CD4-positive, CD25-positive, alpha-beta regulatory T cell (primary cell): Measurements from ENCODE around the gene OTOR. TPM values are rescaled to one million over a fixed set of nuclear protein-coding genes. Genes with fewer than 3 reads are reported as not detected.

ENCODE experiments used
- ATAC-seq, 2 donors: fragments of 150-1000 bp; cut with Tn5 transposase; one replicate each; pipeline ENCODE4 v1.10.0; 2021; ENCODE audit warnings: low read depth in 2 of 2, moderate number of reproducible peaks in 2 of 2, moderate library complexity in 1 of 2
- DNase-seq, 3 donors: peaks; one replicate each; pipeline versions ENCODE4 v3.0.0 to v3.0.0-alpha.2; 2012 to 2022; ENCODE audit warnings: mixed read lengths in 1 of 3
- H3K27ac ChIP-seq: one replicate; pipeline ENCODE4 v1.7.0; 2013; ENCODE audit warnings: mild to moderate bottlenecking, low read length; ENCODE audit not compliant: insufficient read depth, poor library complexity, severe bottlenecking
- H3K27me3 ChIP-seq: one replicate; pipeline ENCODE4 v1.7.0; 2013; ENCODE audit warnings: low read length; ENCODE audit not compliant: control insufficient read depth, insufficient read depth
- H3K36me3 ChIP-seq: one replicate; pipeline ENCODE4 v1.7.0; 2013; ENCODE audit warnings: mild to moderate bottlenecking, low read length, moderate library complexity; ENCODE audit not compliant: control insufficient read depth, insufficient read depth
- H3K4me1 ChIP-seq: 2 replicates; pipeline ENCODE4 v1.7.0; 2013; ENCODE audit warnings: mild to moderate bottlenecking, low read length; ENCODE audit not compliant: insufficient read depth, control insufficient read depth, poor library complexity, severe bottlenecking
- H3K4me3 ChIP-seq: one replicate; pipeline ENCODE4 v1.7.0; 2013; ENCODE audit warnings: low read depth, mild to moderate bottlenecking, low read length, moderate library complexity
- H3K9me3 ChIP-seq, 2 experiments: 1 replicate in 1 of 2; 2 replicates in 1 of 2; pipeline ENCODE4 v1.7.0; 2013; ENCODE audit warnings: low read length in 2 of 2, mild to moderate bottlenecking in 1 of 2, moderate library complexity in 1 of 2; ENCODE audit not compliant: control insufficient read depth in 2 of 2
- H3K27ac Mint-ChIP-seq, 3 donors: one replicate each; pipeline ENCODE4 v1.8.0; 2020 to 2022; ENCODE audit warnings: mild to moderate bottlenecking in 3 of 3, mixed read lengths in 3 of 3, moderate library complexity in 2 of 3
- H3K27me3 Mint-ChIP-seq: one replicate; pipeline ENCODE4 v1.8.0; 2022; ENCODE audit warnings: mild to moderate bottlenecking, mixed read lengths
- H3K36me3 Mint-ChIP-seq: one replicate; pipeline ENCODE4 v1.8.0; 2020; ENCODE audit warnings: mixed read lengths
- H3K4me1 Mint-ChIP-seq, 4 donors: one replicate each; pipeline ENCODE4 v1.8.0; 2020 to 2022; ENCODE audit warnings: mixed read lengths in 4 of 4, mild to moderate bottlenecking in 1 of 4
- H3K4me3 Mint-ChIP-seq, 4 donors: one replicate each; pipeline ENCODE4 v1.8.0; 2020 to 2022; ENCODE audit warnings: mild to moderate bottlenecking in 4 of 4, mixed read lengths in 4 of 4, moderate library complexity in 3 of 4
- H3K9me3 Mint-ChIP-seq, 7 donors: one replicate each; pipeline ENCODE4 v1.8.0; 2020 to 2022; ENCODE audit warnings: mixed read lengths in 7 of 7, mild to moderate bottlenecking in 3 of 7, moderate library complexity in 2 of 7
- polyA plus RNA-seq, 4 donors: library from polyadenylated mRNA; unstranded; fragments of 300-500 nt; fragmentation: Illumina TruSeq; gene quantifications; one replicate each; pipeline ENCODE4 v1.2.3, GENCODE V29; 2021
- total RNA-seq: library from RNA; stranded (reverse); gene quantifications from one replicate; pipeline ENCODE4 v1.2.3, GENCODE V29; 2022

OTOR gene
- total and polyA plus RNA-seq, 5 donors from 2014 or later, result not detected

GRCh38 chr20:16752082-16752481, 3.9 kb downstream of the OTOR start:
- H3K27me3 Mint-ChIP-seq, result peaks cover 28% of the 10 kb centered on the region
- Histone ChIP-seq H3K4me3 (no peak overlapping the region), H3K27me3 (peaks cover 7% of the 10 kb centered on the region), H3K9me3 (no peaks in the 10 kb centered on the region), H3K36me3 (no peaks in the 10 kb centered on the region), H3K27ac (no peak overlapping the region), H3K4me1 (no peaks in the 10 kb centered on the region)
- H3K4me1 Mint-ChIP-seq, result no peaks in the 10 kb centered on the region
- H3K4me3 Mint-ChIP-seq, result no peak overlapping the region
- DNase-seq (no peak), ATAC-seq (no peak)
- H3K36me3 Mint-ChIP-seq, result no peaks in the 10 kb centered on the region
- no peak overlapping the region for H3K27ac Mint-ChIP-seq
- no peaks in the 10 kb centered on the region for H3K9me3 Mint-ChIP-seq

- Histone ChIP-seq H3K9me3 (no peaks in the 10 kb centered on the region), H3K36me3 (no peaks in the 10 kb centered on the region), H3K4me3 (no peak overlapping the region), H3K27ac (no peak overlapping the region), H3K27me3 (peaks cover 7% of the 10 kb centered on the region), H3K4me1 (no peaks in the 10 kb centered on the region)
- ATAC-seq (no peak), DNase-seq (no peak)
- H3K9me3 Mint-ChIP-seq, result no peaks in the 10 kb centered on the region
- H3K4me3 Mint-ChIP-seq, result no peak overlapping the region
- H3K27me3 Mint-ChIP-seq, result peaks cover 28% of the 10 kb centered on the region
- no peaks in the 10 kb centered on the region for H3K4me1 Mint-ChIP-seq
- no peaks in the 10 kb centered on the region for H3K36me3 Mint-ChIP-seq
- no peak overlapping the region for H3K27ac Mint-ChIP-seq
Observed at GRCh38 chr20:16752901-16753300, 4.7 kb downstream of the OTOR start.

- no peaks in the 10 kb centered on the region for H3K36me3 Mint-ChIP-seq
- Histone ChIP-seq H3K4me3 (no peak overlapping the region), H3K9me3 (no peaks in the 10 kb centered on the region), H3K27ac (no peak overlapping the region), H3K36me3 (no peaks in the 10 kb centered on the region), H3K27me3 (no peaks in the 10 kb centered on the region), H3K4me1 (no peaks in the 10 kb centered on the region)
- no peaks in the 10 kb centered on the region for H3K9me3 Mint-ChIP-seq
- peaks cover 0 to 3% (median 0%) of the 10 kb centered on the region in 4 donors for H3K4me1 Mint-ChIP-seq
- no peak overlapping the region for H3K27ac Mint-ChIP-seq
- DNase-seq (no peak), ATAC-seq (no peak)
- no peak overlapping the region for H3K4me3 Mint-ChIP-seq
- H3K27me3 Mint-ChIP-seq, result peaks cover 14% of the 10 kb centered on the region
Observed at GRCh38 chr20:16758454-16759180, 10.5 kb downstream of the OTOR start.

- H3K9me3 Mint-ChIP-seq, result no peaks in the 10 kb centered on the region
- no peak overlapping the region for H3K27ac Mint-ChIP-seq
- peaks cover 0 to 3% (median 0%) of the 10 kb centered on the region in 4 donors for H3K4me1 Mint-ChIP-seq
- Histone ChIP-seq H3K36me3 (no peaks in the 10 kb centered on the region), H3K27ac (no peak overlapping the region), H3K9me3 (no peaks in the 10 kb centered on the region), H3K4me1 (no peaks in the 10 kb centered on the region), H3K4me3 (no peak overlapping the region), H3K27me3 (no peaks in the 10 kb centered on the region)
- no peak overlapping the region for H3K4me3 Mint-ChIP-seq
- H3K36me3 Mint-ChIP-seq, result no peaks in the 10 kb centered on the region
- no peak for ATAC-seq
- no peak for DNase-seq
- peaks cover 14% of the 10 kb centered on the region for H3K27me3 Mint-ChIP-seq
Observed at GRCh38 chr20:16759181-16759563, 11.0 kb downstream of the OTOR start.

- Mint-ChIP-seq H3K36me3 (no peaks in the 10 kb centered on the region), H3K27ac (peak overlapping the region in 1 of 3 donors; percentile 14), H3K4me3 (no peak overlapping the region), H3K4me1 (peaks cover 0 to 3% (median 0%) of the 10 kb centered on the region in 4 donors), H3K27me3 (peaks cover 15% of the 10 kb centered on the region), H3K9me3 (no peaks in the 10 kb centered on the region)
- Histone ChIP-seq H3K27me3 (no peaks in the 10 kb centered on the region), H3K36me3 (no peaks in the 10 kb centered on the region), H3K27ac (no peak overlapping the region), H3K4me3 (no peak overlapping the region), H3K4me1 (no peaks in the 10 kb centered on the region), H3K9me3 (no peaks in the 10 kb centered on the region)
- DNase-seq (no peak), ATAC-seq (no peak)
Observed at GRCh38 chr20:16760431-16761304, 12.5 kb downstream of the OTOR start.

- H3K9me3 Mint-ChIP-seq, result no peaks in the 10 kb centered on the region
- H3K4me3 Mint-ChIP-seq, result no peak overlapping the region
- H3K4me1 ChIP-seq, result no peaks in the 10 kb centered on the region
- no peak overlapping the region for H3K27ac ChIP-seq
- H3K4me1 Mint-ChIP-seq, result peaks cover 0 to 3% (median 0%) of the 10 kb centered on the region in 4 donors
- H3K36me3 ChIP-seq, result no peaks in the 10 kb centered on the region
- no peaks in the 10 kb centered on the region for H3K27me3 ChIP-seq
- H3K27ac Mint-ChIP-seq, result no peak overlapping the region
- no peaks in the 10 kb centered on the region for H3K36me3 Mint-ChIP-seq
- H3K9me3 ChIP-seq, result no peaks in the 10 kb centered on the region
- peak; percentile 14 to 70 (median 51) for DNase-seq
- ATAC-seq, result peak; percentile 42 to 58
- no peak overlapping the region for H3K4me3 ChIP-seq
- H3K27me3 Mint-ChIP-seq, result peaks cover 15% of the 10 kb centered on the region
Observed at GRCh38 chr20:16761305-16761829, 13.2 kb downstream of the OTOR start.

GRCh38 chr20:16764560-16764959, 16.4 kb downstream of the OTOR start:
- no peak for ATAC-seq
- Mint-ChIP-seq H3K4me3 (no peak overlapping the region), H3K27me3 (peaks cover 28% of the 10 kb centered on the region), H3K9me3 (peaks cover 0 to 4% (median 0%) of the 10 kb centered on the region in 7 donors), H3K4me1 (peaks cover 0 to 3% (median 0%) of the 10 kb centered on the region in 4 donors), H3K36me3 (no peaks in the 10 kb centered on the region), H3K27ac (no peak overlapping the region)
- H3K27ac ChIP-seq, result no peak overlapping the region
- no peaks in the 10 kb centered on the region for H3K36me3 ChIP-seq
- DNase-seq, result no peak
- no peaks in the 10 kb centered on the region for H3K9me3 ChIP-seq
- no peaks in the 10 kb centered on the region for H3K27me3 ChIP-seq
- H3K4me1 ChIP-seq, result no peaks in the 10 kb centered on the region
- no peak overlapping the region for H3K4me3 ChIP-seq
